WERI-Rb-1 (cell line): ENCODE measurements around the gene C5orf46.
A peak's percentile ranks its signal among the peaks of the same experiment; 100 is the strongest.

Source experiments
- DNase-seq: peaks from one replicate; pipeline ENCODE4 v3.0.0-alpha.2; 2020
- H3K27ac ChIP-seq: fragments of 250-450 bp; sonication (Bioruptor Pico); 2 replicates; pipeline ENCODE4 v1.5.1; 2020; ENCODE audit warnings: mild to moderate bottlenecking, moderate library complexity
- H3K27me3 ChIP-seq: fragments of 250-450 bp; sonication (Bioruptor Pico); 2 replicates; pipeline ENCODE4 v1.5.1; 2021; ENCODE audit warnings: mild to moderate bottlenecking, low read depth, moderate library complexity; ENCODE audit not compliant: insufficient read depth, severe bottlenecking
- H3K36me3 ChIP-seq: fragments of 250-450 bp; sonication (Bioruptor Pico); 2 replicates; pipeline ENCODE4 v1.5.1; 2020; ENCODE audit warnings: mild to moderate bottlenecking, moderate library complexity
- H3K4me3 ChIP-seq: 2 replicates; pipeline ENCODE4 v1.5.1; 2011; ENCODE audit warnings: low read depth, mild to moderate bottlenecking, control low read depth, low read length
- H3K9me3 ChIP-seq: fragments of 250-450 bp; sonication (Bioruptor Pico); 2 replicates; pipeline ENCODE4 v1.5.1; 2021; ENCODE audit warnings: mild to moderate bottlenecking, moderate library complexity; ENCODE audit not compliant: severe bottlenecking
- CTCF ChIP-seq: IDR thresholded peaks from 2 replicates; pipeline ENCODE4 v1.5.1; 2011; ENCODE audit warnings: low read depth, mild to moderate bottlenecking, control low read depth, inconsistent platforms, low read length

The C5orf46 gene

GRCh38 chr5:147857302-147858129, 48.8 kb downstream of the C5orf46 start:
- TF ChIP-seq CTCF: peak; percentile 66
- Histone ChIP-seq H3K36me3 (no peaks in the 10 kb centered on the region), H3K9me3 (no peaks in the 10 kb centered on the region), H3K27me3 (no peaks in the 10 kb centered on the region), H3K27ac (no peak overlapping the region), H3K4me3 (no peak overlapping the region)
- peak; percentile 53 for DNase-seq

- Histone ChIP-seq H3K9me3 (no peaks in the 10 kb centered on the region), H3K36me3 (no peaks in the 10 kb centered on the region), H3K27ac (no peak overlapping the region), H3K4me3 (no peak overlapping the region), H3K27me3 (no peaks in the 10 kb centered on the region)
- no peak for TF ChIP-seq CTCF
- no peak for DNase-seq
Measured at GRCh38 chr5:147856801-147857200, 49.5 kb downstream of the C5orf46 start.

- Histone ChIP-seq H3K27me3 (no peaks in the 10 kb centered on the region), H3K36me3 (no peaks in the 10 kb centered on the region), H3K4me3 (no peak overlapping the region), H3K27ac (no peak overlapping the region), H3K9me3 (no peaks in the 10 kb centered on the region)
- no peak for TF ChIP-seq CTCF
- no peak for DNase-seq
Measured at GRCh38 chr5:147855774-147856069, 50.6 kb downstream of the C5orf46 start.

- DNase-seq: no peak
- TF ChIP-seq CTCF: no peak
- Histone ChIP-seq H3K9me3 (no peaks in the 10 kb centered on the region), H3K27ac (no peak overlapping the region), H3K27me3 (no peaks in the 10 kb centered on the region), H3K36me3 (no peaks in the 10 kb centered on the region), H3K4me3 (no peak overlapping the region)
Measured at GRCh38 chr5:147854894-147855773, 51.2 kb downstream of the C5orf46 start.

GRCh38 chr5:147854331-147854730, 52.0 kb downstream of the C5orf46 start:
- Histone ChIP-seq H3K9me3 (no peaks in the 10 kb centered on the region), H3K27ac (no peak overlapping the region), H3K36me3 (no peaks in the 10 kb centered on the region), H3K4me3 (no peak overlapping the region), H3K27me3 (no peaks in the 10 kb centered on the region)
- TF ChIP-seq CTCF: no peak
- DNase-seq: no peak
